Left colon (tissue), 2 donors: Measurements from ENCODE around the gene WFS1. TPM values are rescaled to one million over a fixed set of nuclear protein-coding genes. Genes with fewer than 3 reads are reported as not detected.

Experiments used
- ATAC-seq: fragments of 200-7000 bp; cut with Tn5 transposase; one replicate; pipeline ENCODE4 v1.9.1; 2020; ENCODE audit warnings: mild to moderate bottlenecking, moderate library complexity
- DNase-seq, 2 donors: peaks; one replicate each; pipeline ENCODE4 v3.0.0-alpha.2; 2020
- intact Hi-C, 2 donors: fragments of 100-400 bp; cut with DNase I in 1 of 2; cut with micrococcal nuclease in 1 of 2; formaldehyde crosslinking; loops; one replicate each; pipeline versions ENCODE4 v1.11.2 to v1.14.0; 2022; cut with DNase I, micrococcal nuclease
- total RNA-seq, 2 donors: library from RNA; stranded (reverse); fragmentation: NEBNext Ultra II Directional; extraction: Animal tissue kit (Norgen Biotek cat#: 25700); gene quantifications; one replicate each; pipeline ENCODE4 v1.2.1, GENCODE V29; 2021
- donor health status: DM: no; HTN: no; CAD: no.
- donor health status: DM: yes; HTN: yes; CAD: no.

The WFS1 gene
- total RNA-seq, 2 donors from 2014 or later: 8.3 to 14.7 TPM

GRCh38 chr4:6273661-6273990 lies 4.0 kb downstream of the WFS1 start:
- no peak for ATAC-seq
- intact Hi-C loops: no loop called here
- DNase-seq: no peak

DNA sequence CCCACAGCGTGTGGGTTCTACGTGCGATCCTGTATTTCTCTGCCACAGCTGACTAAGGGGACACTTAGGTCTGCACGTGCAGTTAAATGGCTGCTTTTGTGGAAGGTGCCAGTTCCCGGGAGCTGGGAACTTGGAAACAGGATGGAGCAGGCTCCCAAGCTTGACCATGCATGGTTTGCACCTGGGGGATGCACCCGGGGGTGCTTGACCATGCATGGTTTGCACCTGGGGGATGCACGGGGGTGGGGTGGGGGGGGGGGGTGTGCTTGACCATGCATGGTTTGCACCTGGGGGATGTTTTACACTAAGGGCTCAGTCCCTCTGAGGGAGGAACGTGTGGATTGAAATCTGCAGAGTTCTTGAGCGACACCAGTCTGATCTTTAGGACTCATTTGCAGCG lies 5.7 kb downstream of the WFS1 start:
- intact Hi-C loops: no loop called here
- ATAC-seq: no peak

DNA sequence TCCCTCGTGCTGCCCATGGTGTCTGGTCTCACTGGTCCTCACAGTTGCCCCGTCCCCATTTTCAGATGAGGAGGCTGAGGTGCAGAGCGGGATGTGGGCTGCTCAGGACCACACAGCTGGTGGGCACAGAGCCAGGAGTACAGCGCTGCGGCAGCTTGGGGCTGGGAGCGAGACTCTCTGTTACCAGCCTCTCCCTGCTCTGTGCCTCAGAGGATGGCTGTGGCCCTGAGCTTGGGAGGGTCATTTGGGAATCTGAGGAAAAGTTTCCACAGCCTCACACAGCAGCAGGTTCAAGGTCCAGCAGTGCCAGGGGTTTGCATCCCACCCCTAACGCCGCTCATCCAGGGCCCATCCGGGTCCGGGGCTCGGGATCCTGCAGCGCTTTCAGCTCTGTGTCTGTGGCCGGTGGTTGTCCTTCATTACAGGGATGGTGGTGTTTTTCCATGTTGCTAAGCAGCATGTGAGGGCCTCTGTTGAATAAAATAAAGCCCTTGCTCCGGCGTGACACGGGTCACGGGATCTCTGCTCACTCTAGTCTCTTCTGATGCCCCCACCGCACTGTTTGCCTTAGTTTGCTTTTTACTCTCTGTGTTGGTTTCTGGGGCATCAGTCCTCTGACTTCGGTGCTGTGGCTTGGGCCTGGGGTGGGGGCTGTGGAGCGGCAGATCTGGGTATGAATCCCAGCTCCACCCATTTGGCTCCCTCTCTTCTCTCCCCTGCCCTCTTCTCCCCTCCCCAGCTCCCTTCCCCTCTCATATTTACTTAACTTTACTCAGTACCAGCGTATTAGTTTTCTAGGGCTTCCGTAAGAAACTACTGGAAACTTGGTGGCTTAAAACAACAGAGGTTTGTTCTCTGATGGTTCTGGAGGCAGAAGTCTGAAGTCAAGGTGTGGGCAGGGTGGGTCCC lies 6.5 kb downstream of the WFS1 start:
- intact Hi-C loops: no loop called here
- DNase-seq (no peak), ATAC-seq (no peak)

More for the DNA sequence above, 5.7 kb downstream of the WFS1 start:
- no peak for DNase-seq

- no peak for DNase-seq
- ATAC-seq: no peak
- intact Hi-C loops: no loop called here
These were observed 7.6 kb downstream of the WFS1 start for GRCh38 chr4:6277139-6277802.

DNA sequence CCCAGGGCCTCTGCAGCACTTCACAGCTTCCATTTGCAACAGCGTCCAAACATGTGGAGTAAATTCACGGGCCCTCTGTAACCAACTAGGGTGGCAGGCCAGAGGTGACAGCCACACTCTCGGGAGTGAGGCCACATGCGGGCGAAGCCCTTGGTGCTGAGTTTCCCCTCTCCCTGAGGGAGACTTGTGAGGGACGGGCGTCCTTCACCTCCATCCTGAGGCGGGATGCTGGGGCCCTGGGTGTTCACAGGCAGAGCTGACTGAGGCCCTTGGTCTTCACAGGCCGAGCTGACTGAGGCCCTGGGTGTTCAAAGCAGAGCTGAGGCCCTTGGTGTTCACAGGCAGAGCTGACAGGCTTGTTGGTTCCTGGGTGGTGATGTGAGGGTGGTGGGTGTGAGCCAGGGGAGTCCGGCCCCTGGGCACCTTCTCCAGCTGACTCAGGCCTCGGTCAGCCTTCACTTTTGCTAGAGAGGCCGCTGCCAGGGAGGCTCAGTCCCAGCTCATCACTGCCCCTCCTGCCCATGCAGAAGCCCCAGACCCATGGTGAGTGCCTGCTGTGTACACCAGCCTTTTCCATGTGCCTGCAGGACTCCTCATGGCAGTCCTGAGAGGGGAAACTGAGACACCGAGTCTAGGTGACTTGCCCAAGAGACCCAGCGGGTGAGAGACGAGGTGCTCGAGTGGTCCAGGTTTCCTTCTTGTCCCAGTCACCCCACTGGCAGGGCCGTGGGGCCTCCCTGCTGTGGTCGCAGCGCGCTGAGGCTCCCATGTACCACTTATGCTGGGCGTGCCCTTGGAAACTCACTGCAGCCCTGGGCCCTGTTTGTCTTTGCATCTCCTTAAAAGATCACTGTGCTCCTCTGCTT lies 8.5 kb downstream of the WFS1 start:
- DNase-seq (no peak), ATAC-seq (no peak)
- intact Hi-C loops: no loop called here

- ATAC-seq: peak; percentile 88
- intact Hi-C loops: no loop called here
- DNase-seq: peak; percentile 38 to 41
These were observed 9.1 kb downstream of the WFS1 start for GRCh38 chr4:6278801-6279197.

- ATAC-seq (no peak), DNase-seq (no peak)
- intact Hi-C loops: no loop called here
These were observed 10.1 kb downstream of the WFS1 start for GRCh38 chr4:6279582-6280289.

DNA sequence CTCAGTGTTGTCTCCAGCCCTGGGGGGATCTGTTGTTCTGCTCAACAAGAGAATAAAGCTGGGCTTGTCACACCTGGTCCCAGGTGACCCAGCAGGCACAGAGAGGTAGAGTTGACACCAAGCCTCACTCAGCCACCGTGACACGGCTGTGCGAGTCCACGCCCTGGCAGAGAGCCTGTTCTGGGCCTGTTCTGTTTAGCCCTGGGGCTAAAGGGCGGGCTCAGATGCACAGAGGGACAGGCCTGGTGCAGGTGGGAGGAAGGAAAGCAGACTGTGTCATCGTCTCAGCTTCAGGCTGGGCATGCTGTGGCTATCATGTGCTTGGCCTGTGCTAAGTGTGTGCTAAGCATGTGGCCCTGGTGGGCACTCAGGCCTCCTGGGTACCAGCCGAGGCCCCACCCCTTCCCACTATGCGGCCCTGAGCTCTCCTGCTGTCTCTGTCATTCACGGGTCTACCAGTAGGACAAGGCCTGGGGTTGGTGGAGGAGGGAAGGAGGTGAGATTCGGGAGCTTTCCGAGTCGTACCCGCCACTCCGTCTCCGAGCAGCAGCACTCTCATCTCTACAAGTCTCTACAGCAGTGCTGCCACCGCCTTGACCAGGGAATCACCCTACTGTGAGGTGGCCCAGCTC lies 10.8 kb downstream of the WFS1 start:
- ATAC-seq: no peak
- intact Hi-C loops: no loop called here

GRCh38 chr4:6281436-6282313 lies 12.0 kb downstream of the WFS1 start:
- no peak for DNase-seq
- no peak for ATAC-seq
- intact Hi-C loops: no loop called here

More for the DNA sequence above, 10.8 kb downstream of the WFS1 start:
- DNase-seq: no peak

DNA sequence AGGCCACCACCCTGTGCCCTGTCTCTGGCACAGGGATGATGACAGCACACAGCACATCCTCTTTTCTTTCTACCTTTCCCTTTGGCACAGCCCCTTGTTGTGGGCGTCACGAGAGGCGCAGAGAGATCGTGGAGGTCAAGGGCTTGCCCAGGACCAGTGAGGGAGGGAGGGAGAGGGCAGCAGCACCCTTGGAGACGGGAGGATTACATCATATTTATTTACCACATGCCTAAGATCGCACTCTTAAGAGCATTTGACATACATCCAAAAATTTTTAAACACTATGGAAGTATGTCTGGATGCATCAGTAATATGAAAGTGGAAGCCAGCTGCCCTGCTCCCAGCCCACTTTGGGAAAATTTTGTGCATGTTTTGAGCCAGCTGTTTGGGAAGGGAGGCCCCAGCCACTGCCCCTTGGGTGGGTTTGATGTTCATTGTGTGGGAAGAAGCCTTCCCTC lies 12.7 kb downstream of the WFS1 start:
- intact Hi-C loops: no loop called here

DNA sequence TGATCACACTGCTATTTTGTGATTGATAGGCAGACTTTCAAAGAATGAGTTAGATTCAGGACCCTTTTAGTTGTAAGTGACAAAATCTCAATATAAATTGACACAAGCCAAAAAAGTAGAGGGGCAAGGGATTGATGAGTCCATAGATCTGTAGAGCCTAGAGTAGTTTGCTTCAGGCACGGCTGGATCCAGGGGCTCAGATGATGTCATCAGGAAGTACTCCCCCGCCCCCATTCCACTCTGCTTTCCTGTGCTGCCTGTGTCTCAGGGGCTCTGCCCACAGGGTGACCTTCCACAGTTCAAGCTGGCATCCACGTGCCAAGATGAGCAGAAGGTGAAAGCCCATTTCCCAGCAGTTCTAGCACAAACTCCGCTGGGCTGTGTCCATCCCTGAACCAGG lies 13.6 kb downstream of the WFS1 start:
- intact Hi-C loops: no loop called here
- DNase-seq: no peak

More for the DNA sequence above, 12.7 kb downstream of the WFS1 start:
- DNase-seq: no peak
- no peak for ATAC-seq

GRCh38 chr4:6287017-6287788 lies 17.6 kb downstream of the WFS1 start:
- intact Hi-C loops: no loop called here
- ATAC-seq: no peak
- DNase-seq: no peak

More for the DNA sequence above, 13.6 kb downstream of the WFS1 start:
- no peak for ATAC-seq

DNA sequence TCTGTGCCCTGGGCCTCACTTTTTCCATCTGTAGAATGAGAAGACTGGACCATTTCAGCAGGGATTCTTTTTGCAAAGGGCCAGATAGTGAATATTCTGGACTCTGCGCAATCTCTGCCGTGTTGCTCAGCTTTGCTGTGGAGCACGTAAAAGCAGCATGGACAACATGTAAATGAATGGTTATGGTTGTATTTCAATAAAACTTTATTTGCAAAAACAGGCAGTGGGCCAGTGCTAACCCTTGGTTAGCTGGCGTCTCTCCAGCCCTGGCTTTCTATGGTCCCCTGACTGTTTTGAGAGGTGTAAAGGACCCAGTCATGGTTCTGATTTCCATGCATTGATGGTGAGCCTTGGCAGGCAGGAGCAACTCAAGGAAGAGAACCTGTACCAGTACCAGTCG lies 18.7 kb downstream of the WFS1 start:
- DNase-seq: no peak
- no peak for ATAC-seq
- intact Hi-C loops: no loop called here

- no peak for DNase-seq
- ATAC-seq: no peak
- intact Hi-C loops: no loop called here
These were observed 19.2 kb downstream of the WFS1 start for GRCh38 chr4:6288871-6289270.

GRCh38 chr4:6290256-6290655 lies 20.6 kb downstream of the WFS1 start:
- ATAC-seq: no peak
- DNase-seq: no peak
- intact Hi-C loops: no loop called here

DNA sequence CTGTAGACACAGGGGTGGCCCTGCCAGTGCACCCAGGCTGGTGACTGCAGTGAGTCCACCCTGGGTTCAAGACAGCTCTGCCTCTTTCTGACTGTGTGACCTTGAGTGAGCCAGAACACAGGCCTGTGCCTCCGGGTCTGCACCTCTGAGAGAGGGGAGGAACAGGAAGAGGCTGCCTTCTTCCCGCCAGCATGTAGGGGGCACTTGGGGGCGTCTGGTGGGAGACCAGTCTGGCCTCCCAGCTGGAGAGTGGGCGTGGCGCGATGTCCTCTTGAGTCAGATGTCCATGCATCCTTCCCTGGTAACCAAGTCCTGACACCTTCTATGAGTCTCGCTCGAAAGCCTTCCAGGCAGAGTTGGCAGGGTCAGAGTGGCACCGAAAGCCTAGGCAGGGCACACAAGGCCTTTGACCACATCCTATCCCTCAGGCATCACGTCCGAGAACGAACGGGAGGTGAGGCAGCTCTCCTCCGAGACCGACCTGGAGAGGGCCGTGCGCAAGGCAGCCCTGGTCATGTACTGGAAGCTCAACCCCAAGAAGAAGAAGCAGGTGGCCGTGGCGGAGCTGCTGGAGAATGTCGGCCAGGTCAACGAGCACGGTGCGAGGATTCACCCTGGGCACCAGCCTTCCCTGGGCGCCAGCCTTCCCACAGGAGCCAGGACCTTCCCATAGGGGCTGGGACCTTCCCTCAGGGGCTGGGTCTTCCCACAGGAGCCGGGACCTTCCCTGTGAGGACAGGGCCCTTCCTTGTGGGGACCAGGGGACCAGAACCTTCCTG lies 21.3 kb downstream of the WFS1 start:
- DNase-seq: no peak
- ATAC-seq: no peak

More for the DNA sequence above, 21.3 kb downstream of the WFS1 start:
- intact Hi-C loops: no loop called here
